HG02973 (cell line): Measurements from ENCODE around the gene CFAP74.

Source experiments
- ATAC-seq: cut with Tn5 transposase; IDR thresholded peaks from one replicate; pipeline ENCODE4 v1.9.1; 2021; ENCODE audit warnings: moderate library complexity; ENCODE audit not compliant: unreplicated experiment

CFAP74 gene

DNA sequence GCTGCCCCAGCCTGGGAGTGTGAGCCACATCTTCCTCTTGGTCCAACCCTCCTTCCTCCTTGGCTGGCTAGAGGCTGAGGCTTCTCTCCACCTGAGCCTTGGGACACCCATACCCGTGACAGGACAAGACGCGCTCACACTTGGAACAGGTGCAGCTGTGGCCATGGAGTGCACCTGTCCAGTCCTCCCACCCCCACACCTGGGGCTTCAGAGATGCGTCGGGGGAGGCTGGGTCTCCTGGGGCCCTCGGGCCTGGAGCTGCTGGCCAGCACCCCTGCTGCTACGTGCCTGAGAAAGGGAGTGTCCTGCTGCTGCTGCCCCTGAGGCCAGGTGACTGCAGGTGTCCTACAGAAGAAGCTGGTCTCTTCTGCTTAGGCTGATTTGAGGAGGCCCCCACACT is 47.5 kb downstream of the CFAP74 start:
- no peak for ATAC-seq

DNA sequence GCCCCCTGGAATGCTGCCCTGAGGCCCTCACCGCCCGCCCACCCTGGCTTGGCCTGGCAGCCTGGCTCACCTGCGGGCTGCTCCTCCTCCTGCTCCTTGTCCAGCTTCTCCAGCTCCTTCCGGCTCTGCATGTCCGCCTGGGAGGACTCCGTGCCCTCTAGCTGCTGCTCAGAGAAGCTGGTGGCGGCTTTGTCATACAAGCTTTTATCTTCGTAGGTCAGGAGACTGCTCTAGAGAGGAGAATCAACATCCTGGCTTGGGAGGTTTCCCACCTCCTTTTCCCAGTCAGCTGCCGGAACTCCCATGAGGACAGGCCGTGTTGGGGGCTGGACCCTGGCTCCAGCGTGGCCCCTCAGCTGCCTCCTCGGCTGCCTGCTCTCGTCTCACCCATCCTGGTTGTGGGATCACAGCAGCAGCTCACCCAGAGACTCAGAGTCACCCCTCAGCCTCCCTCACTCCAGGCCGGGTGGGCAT is 47.9 kb downstream of the CFAP74 start:
- no peak for ATAC-seq

GRCh38 chr1:1954831-1955441 is 48.6 kb downstream of the CFAP74 start:
- no peak for ATAC-seq

GRCh38 chr1:1954015-1954414 is 49.6 kb downstream of the CFAP74 start:
- no peak for ATAC-seq

- ATAC-seq: no peak
These were observed 52.6 kb downstream of the CFAP74 start for GRCh38 chr1:1950940-1951339.

DNA sequence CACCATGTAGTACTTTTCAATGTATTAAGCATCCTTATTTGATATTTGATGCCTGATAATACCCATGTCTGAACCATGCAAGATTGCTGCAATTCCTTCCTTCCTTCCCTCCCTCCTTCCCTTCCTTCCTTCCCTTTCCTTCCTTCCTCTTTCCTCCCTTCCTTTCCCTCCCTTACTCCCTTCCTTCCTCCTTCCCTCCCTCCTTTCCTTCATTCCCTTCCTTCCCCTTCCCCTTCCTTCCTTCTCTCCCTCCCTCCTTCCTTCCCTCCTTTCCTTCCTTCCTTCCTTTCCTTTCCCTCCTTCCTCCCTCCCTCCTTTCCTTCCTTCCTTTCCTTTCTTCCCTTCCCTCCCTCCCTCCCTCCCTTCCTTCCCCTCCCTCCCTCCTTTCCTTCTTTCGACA is 54.8 kb downstream of the CFAP74 start:
- no peak for ATAC-seq

- no peak for ATAC-seq
These were observed 56.1 kb downstream of the CFAP74 start for GRCh38 chr1:1947493-1947892.

GRCh38 chr1:1946540-1946939 is 57.0 kb downstream of the CFAP74 start:
- ATAC-seq: no peak

- no peak for ATAC-seq
These were observed 57.7 kb downstream of the CFAP74 start for GRCh38 chr1:1945782-1946393.

- ATAC-seq: no peak
These were observed 59.6 kb downstream of the CFAP74 start for GRCh38 chr1:1943834-1944570.

- no peak for ATAC-seq
These were observed 60.6 kb downstream of the CFAP74 start for GRCh38 chr1:1942753-1943656.

DNA sequence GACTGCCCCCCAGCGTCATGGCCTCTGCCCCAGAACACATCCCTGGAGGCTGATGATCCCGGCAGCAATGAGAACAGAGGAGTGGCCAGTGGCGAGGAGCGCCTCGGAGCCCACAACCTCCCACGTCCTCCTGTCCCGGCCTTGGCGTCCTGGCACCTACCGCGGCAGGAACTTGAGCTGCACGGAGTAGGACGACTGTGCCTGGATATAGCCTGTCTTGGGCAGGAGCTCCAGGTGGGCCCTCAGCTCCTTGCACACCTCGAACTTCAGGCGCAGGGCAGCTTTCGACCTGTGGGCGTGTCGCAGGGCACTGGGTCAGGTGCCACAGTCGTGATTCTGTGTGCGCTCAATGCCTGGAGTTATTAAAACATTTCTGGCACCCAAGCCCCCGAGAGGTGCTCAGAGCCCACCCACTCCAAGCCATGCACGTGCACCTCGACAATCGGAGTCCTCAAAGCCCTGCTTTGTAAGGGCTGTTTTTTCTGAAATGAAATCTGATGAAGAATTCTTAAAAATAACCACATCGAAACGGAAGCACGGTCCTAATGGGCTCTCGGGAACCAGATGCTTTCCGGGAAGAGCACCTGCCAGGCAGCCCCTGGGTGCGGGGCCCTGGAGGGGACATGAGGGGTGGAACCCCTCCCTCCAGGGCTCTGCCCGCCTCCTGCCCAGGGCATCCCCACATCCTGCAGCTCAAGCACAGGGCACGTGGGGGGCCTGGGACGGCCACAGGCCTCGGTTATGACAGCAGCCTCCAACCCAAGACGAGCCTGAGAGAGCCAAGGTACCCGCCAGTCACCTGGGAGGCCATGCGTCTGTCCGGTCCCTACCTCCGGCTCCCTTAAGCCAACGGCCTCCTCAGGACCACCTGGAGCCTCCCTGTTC is 61.5 kb downstream of the CFAP74 start:
- no peak for ATAC-seq

DNA sequence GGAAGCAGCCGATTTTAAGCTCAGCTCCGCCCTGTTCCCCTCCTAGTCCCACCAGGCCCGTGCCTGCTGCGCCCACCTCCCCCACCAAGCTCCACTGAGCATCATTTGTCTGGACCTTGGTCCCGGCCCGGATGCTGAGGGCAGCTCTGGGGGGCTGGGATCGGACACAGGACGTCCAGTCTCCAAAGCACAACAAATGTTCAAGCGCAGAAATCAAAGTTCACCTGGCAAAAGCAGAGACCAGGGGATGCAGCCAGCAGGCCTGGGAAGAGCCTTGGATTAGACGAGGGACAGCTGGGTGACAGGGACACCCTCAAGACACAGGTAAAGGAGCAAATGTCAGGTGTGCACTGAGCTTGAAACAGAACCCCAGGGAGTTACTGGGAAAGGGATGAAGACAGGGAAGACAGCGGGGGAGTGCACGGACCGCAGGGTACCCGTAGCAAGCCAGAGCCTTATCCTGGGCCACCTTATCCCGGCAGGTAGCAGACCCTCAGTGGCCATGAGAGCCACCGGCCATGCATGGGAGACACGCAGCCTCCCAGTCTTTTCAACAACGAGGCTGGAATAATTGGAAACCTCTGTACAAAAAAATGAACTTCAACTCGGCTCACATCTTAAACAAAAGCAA is 62.3 kb downstream of the CFAP74 start:
- ATAC-seq: no peak

GRCh38 chr1:1940123-1940425 is 63.5 kb downstream of the CFAP74 start:
- no peak for ATAC-seq

DNA sequence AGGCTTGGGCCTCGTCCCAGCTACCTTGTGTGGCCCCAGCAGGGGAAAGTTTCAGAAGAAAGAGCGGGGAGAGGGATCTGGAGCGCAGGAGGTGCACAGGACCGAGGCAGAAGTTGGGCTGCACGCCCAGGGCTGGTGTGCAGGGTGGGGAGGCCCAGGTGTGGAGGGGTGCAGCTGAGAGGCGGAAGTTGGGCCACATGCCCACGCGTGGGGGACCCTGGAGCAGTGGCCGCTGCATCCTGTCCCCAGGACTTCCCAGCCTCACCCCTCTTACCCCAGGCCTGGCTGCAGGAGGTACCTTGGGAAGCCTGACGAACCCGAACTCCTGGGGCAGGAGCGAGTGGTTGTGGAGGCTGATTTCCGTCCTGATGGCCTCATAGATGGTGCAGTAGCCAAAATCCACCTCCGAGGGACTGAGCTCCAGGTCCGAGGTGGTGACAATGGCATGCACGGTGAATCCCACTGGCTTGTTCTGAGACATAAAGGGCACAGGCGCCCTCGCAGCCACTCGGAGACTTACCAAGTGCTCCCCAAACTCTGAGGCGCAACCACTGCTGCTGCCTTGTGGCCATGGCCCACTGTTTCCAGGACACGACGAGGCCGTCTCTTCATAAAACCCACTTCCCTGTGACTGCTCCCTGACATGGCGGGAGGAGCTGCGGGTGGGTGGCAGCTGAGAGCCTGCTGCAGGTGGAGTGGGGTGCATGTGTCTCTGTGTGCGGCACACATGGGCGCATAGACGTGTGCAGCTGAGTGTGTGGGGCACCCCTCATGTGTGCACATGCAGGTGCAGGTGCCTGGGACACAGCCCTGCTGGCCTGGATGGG is 64.1 kb downstream of the CFAP74 start:
- no peak for ATAC-seq

DNA sequence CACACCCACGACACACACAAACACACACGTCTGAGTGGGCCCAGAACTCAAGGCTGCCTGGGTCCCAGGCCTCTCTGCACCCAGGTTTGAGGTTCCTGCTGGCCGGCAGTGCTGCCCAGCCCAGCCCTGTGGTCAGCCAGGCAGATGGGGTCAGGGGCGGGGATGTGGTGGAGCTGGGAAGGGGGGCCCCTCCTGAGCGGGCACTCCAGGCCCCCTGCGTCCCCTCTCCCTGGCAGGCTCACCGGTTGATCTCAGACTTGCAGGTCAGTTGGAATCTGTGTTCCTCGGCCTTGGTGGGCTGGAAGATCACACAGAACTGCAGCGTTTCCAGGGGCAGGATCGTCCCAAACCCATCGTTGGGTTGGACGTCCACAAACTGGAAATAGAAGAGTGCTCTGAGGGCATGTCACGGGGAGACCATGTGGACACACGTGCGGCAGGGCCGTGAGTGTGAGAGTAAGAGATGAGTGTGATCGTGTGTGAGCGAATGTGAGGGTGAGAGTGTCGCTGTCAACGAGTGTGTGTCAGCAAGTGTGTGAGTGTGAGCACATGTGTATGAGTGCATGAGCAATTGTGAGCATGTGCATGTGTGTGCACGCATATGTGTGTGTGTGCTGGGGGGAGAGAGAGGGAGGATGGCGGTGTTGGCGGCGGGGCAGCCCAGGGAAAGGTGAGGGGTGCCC is 64.8 kb downstream of the CFAP74 start:
- ATAC-seq: no peak

DNA sequence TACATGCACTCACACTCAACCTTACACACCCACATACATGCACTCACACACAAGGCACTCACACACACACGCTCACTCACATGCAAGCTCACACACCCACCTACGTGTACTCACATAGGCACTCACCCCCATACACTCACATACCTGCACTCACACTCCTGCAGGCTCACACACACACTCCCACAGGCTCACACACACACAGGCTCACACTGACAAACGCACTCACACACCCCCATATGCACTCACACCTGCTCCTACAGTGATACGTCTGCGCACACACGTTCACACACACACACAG is 65.4 kb downstream of the CFAP74 start:
- ATAC-seq: no peak

DNA sequence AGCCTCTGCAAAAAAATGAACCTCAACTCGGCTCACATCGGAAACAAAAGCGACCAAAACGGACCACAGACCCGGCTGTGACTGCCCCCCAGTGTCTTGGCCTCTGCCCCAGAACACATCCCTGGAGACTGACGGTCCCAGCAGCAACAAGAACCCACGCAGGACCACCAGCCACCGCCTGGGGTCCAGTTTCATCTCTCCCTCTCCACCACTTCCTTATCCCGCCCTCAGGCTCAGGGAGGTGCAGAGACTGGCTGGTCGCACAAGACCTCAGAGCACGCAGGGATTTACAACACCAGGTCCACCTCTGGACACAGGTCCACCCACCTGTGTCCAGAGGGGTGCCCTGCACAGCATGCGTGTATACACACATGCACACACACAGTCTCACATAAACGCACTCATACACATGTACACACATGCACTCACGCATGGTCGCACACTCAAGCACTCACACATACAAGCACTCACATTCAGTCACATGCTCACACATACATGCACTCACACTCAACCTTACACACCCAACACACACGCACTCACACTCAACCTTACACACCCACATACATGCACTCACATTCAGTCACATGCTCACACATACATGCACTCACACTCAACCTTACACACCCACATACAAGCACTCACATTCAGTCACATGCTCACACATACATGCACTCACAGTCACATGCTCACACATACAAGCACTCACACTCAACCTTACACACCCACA is 65.9 kb downstream of the CFAP74 start:
- no peak for ATAC-seq
